ENCODE data around the gene SHROOM4. TPM values are rescaled to one million over a fixed set of nuclear protein-coding genes. Genes with fewer than 3 reads are reported as not detected.

Gene SHROOM4
- total RNA-seq, 1 experiment from 2014 or later: 0.05 TPM

DNA sequence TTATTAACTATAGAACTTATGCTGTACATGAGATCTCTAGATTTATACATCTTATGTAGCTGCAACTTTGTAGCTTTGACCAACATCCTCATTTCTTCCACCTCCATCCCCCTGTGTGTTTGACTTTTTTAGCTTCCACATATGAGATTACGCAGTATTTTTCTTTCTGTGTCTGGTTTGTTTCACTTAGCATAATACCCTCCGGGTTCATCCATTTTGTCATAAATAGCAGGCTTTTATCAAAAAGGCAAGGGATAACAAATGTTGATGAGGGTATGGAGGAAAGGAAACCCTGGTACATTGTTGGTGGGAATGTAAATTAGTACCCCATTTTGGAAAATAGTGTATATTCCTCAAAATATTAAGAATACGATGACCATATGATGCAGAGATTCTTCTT, 227.0 kb downstream of the SHROOM4 start:
- CTCF ChIA-PET: no interaction called here
- DNase-seq (ENCODE audit: low read depth, low spot score): no peak
- H3K4me1 ChIP-seq (ENCODE audit: control insufficient read depth in 1 of 2, insufficient read depth in 2 of 2, low read length in 2 of 2): no peaks in the 10 kb centered on the region
- no peaks in the 10 kb centered on the region for H4K20me1 ChIP-seq (ENCODE audit: insufficient read depth)
- no peaks in the 10 kb centered on the region for H3K36me3 ChIP-seq (ENCODE audit: control insufficient read depth in 1 of 2, insufficient read depth in 2 of 2, low read length in 2 of 2)
- H3K27ac ChIP-seq (ENCODE audit: low read depth, low read length): no peak overlapping the region
- no TSS peak for BruUV-seq (replicated peaks)
- H3K9ac ChIP-seq (ENCODE audit: low read length): no peak overlapping the region
- no peak overlapping the region for H3K4me3 ChIP-seq (replicated peaks in 1 of 2; ENCODE audit: low read depth in 1 of 2, low read length in 2 of 2)
- no peak overlapping the region for H2AFZ ChIP-seq (ENCODE audit: low read depth, low read length, poor library complexity, severe bottlenecking)
- intact Hi-C loops (cut with micrococcal nuclease): loop anchor here (10.0 kb wide), 1 partner anchor 712 kb away; the partner anchor contains the start of gene USP27X
- no peaks in the 10 kb centered on the region for H3K9me2 ChIP-seq (ENCODE audit: insufficient read depth)
- H3K79me2 ChIP-seq (ENCODE audit: insufficient read depth, low read length): no peaks in the 10 kb centered on the region
- no peak overlapping the region for H3K4me2 ChIP-seq (ENCODE audit: low read length)
- TF ChIP-seq SRF (IDR thresholded peaks at IDR 0.05; ENCODE audit: low read depth) (no peak), ELF1 (IDR thresholded peaks at IDR 0.05; ENCODE audit: borderline replicate concordance, low read depth) (no peak), YY1 (IDR thresholded peaks at IDR 0.05; ENCODE audit: extremely low read depth, insufficient replicate concordance, low read depth, low read length) (no peak), ATF3 (IDR thresholded peaks at IDR 0.05) (no peak), ZBTB33 (IDR thresholded peaks at IDR 0.05; ENCODE audit: extremely low read depth, insufficient replicate concordance, low read length) (no peak), EZH2 (IDR thresholded peaks at IDR 0.05) (no peak), POLR2A (IDR thresholded peaks at IDR 0.05; ENCODE audit: borderline replicate concordance, extremely low read depth, insufficient read depth, insufficient read length) (no peak), CEBPB (IDR thresholded peaks at IDR 0.05; ENCODE audit: low read depth) (no peak), POLR2AphosphoS5 (IDR thresholded peaks at IDR 0.05; ENCODE audit: low read depth, low read length) (no peak), CBX3 (IDR thresholded peaks at IDR 0.05; ENCODE audit: low read depth) (no peak), ZNF274 (IDR thresholded peaks at IDR 0.05; ENCODE audit: low read depth, low read length) (no peak), RAD21 (IDR thresholded peaks at IDR 0.05; ENCODE audit: low read depth) (no peak), EGR1 (IDR thresholded peaks at IDR 0.05; ENCODE audit: low read depth) (no peak), TCF7L2 (IDR thresholded peaks at IDR 0.05; ENCODE audit: borderline replicate concordance, extremely low read depth, insufficient read depth, insufficient read length) (no peak), CTCF (IDR thresholded peaks at IDR 0.05 in 2 of 3, conservative IDR thresholded peaks at IDR 0.05 in 1 of 3; ENCODE audit: borderline replicate concordance in 1 of 3, insufficient read depth in 1 of 3, low read depth in 2 of 3, low read length in 2 of 3) (no peak), MAX (IDR thresholded peaks at IDR 0.05) (no peak), FOSL1 (IDR thresholded peaks at IDR 0.05; ENCODE audit: low read depth) (no peak)
- POLR2A ChIA-PET: no interaction called here
- no peak for ATAC-seq
- H3K27me3 ChIP-seq (ENCODE audit: insufficient read depth, low read length): 0 out of 2 replicates have a peak, but pooled peaks cover 7% of the 10 kb centered on the region
- H3K9me3 ChIP-seq (ENCODE audit: control insufficient read depth in 1 of 2, insufficient read depth in 1 of 2, low read depth in 1 of 2, low read length in 2 of 2): no peaks in the 10 kb centered on the region
- RAD21 ChIA-PET (ENCODE audit: low non-redundant PET in 1 of 2, low total read pairs in 2 of 2, uncharacterized antibody in 2 of 2, unreplicated experiment in 2 of 2): no interaction called here
